Activated CD8-positive, alpha-beta memory T cell treated with anti-CD3 and anti-CD28 coated beads, Interleukin-2, amount 50 U/mL, for 4 hours (primary cell): ENCODE results near the gene FREM1.

Experiments
- DNase-seq: peaks from one replicate; pipeline ENCODE4 v3.0.0-alpha.2; 2020

FREM1 gene

GRCh38 chr9:14806941-14807520, 103.2 kb downstream of the FREM1 start:
- no peak for DNase-seq

- no peak for DNase-seq
These were observed 111.2 kb downstream of the FREM1 start for GRCh38 chr9:14799030-14799429.

- DNase-seq: no peak
These were observed 112.8 kb downstream of the FREM1 start for GRCh38 chr9:14797435-14797834.

- no peak for DNase-seq
These were observed 116.8 kb downstream of the FREM1 start for GRCh38 chr9:14793389-14793788.

GRCh38 chr9:14790628-14791027, 119.6 kb downstream of the FREM1 start:
- no peak for DNase-seq

- no peak for DNase-seq
These were observed 121.4 kb downstream of the FREM1 start for GRCh38 chr9:14788846-14789245.

- DNase-seq: no peak
These were observed 126.9 kb downstream of the FREM1 start for GRCh38 chr9:14783358-14783757.

GRCh38 chr9:14782286-14783051, 127.8 kb downstream of the FREM1 start:
- DNase-seq: no peak

GRCh38 chr9:14780693-14781092, 129.5 kb downstream of the FREM1 start:
- DNase-seq: no peak

GRCh38 chr9:14780251-14780650, 130.0 kb downstream of the FREM1 start:
- no peak for DNase-seq

GRCh38 chr9:14779566-14780022, 130.6 kb downstream of the FREM1 start:
- DNase-seq: no peak

GRCh38 chr9:14778565-14778964, 131.7 kb downstream of the FREM1 start:
- no peak for DNase-seq

- no peak for DNase-seq
These were observed 134.3 kb downstream of the FREM1 start for GRCh38 chr9:14775917-14776316.

GRCh38 chr9:14770592-14770991, 139.6 kb downstream of the FREM1 start:
- DNase-seq: no peak

- no peak for DNase-seq
These were observed 141.0 kb downstream of the FREM1 start for GRCh38 chr9:14769230-14769571.

GRCh38 chr9:14768405-14769229, 141.6 kb downstream of the FREM1 start:
- DNase-seq: no peak

- DNase-seq: no peak
These were observed 143.9 kb downstream of the FREM1 start for GRCh38 chr9:14766299-14766698.

- no peak for DNase-seq
These were observed 148.6 kb downstream of the FREM1 start for GRCh38 chr9:14761584-14761983.

- no peak for DNase-seq
These were observed 150.2 kb downstream of the FREM1 start for GRCh38 chr9:14760060-14760459.

GRCh38 chr9:14756291-14756690, 153.9 kb downstream of the FREM1 start:
- DNase-seq: no peak

GRCh38 chr9:14752871-14753270, 157.4 kb downstream of the FREM1 start:
- no peak for DNase-seq

- DNase-seq: no peak
These were observed 158.0 kb downstream of the FREM1 start for GRCh38 chr9:14752271-14752670.

- no peak for DNase-seq
These were observed 159.4 kb downstream of the FREM1 start for GRCh38 chr9:14750821-14751220.

GRCh38 chr9:14749741-14750211, 160.5 kb downstream of the FREM1 start:
- DNase-seq: no peak
